A673 (cell line): ENCODE data around the gene TSPYL2.

Experiments
- EZH2 ChIP-seq: fragments of 200-600 bp; sonication (generic); IDR thresholded peaks from 2 replicates; pipeline ENCODE4 v1.6.1; 2017; ENCODE audit warnings: borderline replicate concordance, low read depth, mild to moderate bottlenecking, mixed read lengths, antibody characterized with exemption, low read length; ENCODE audit not compliant: poor library complexity, severe bottlenecking
- TF ChIP-seq, protein P1 (sequence below): fragments of 300-800, 200-600 bp; sonication (generic); conservative IDR thresholded peaks from 2 replicates; pipeline ENCODE4 v1.5.1; 2017; ENCODE audit warnings: low read depth, mild to moderate bottlenecking, antibody characterized with exemption, low read length, moderate library complexity, mixed read lengths

DNA sequence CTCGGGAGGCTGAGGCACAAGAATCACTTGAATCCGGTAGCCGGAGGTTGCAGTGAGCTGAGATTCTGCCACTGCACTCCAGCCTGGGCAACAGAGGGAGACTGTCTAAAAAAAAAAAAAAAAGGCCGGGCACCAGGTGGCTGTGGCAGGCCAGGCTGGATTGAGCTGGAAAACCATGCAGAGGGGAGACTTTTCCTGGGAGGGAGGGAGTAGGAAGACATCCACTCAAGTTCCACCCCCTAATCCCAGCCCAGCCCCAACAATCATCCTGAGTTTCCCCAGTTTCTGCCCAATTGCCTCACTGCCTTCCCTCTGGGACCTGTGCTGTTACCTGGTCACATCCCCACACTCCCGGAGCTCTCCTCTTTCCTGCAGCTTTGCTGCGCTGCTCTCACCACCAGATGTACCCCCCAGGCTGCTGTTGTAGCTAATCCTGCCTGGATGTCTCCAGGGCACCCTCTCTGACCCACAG lies 9.0 kb upstream of the TSPYL2 start:
- TF ChIP-seq, protein P1, sequence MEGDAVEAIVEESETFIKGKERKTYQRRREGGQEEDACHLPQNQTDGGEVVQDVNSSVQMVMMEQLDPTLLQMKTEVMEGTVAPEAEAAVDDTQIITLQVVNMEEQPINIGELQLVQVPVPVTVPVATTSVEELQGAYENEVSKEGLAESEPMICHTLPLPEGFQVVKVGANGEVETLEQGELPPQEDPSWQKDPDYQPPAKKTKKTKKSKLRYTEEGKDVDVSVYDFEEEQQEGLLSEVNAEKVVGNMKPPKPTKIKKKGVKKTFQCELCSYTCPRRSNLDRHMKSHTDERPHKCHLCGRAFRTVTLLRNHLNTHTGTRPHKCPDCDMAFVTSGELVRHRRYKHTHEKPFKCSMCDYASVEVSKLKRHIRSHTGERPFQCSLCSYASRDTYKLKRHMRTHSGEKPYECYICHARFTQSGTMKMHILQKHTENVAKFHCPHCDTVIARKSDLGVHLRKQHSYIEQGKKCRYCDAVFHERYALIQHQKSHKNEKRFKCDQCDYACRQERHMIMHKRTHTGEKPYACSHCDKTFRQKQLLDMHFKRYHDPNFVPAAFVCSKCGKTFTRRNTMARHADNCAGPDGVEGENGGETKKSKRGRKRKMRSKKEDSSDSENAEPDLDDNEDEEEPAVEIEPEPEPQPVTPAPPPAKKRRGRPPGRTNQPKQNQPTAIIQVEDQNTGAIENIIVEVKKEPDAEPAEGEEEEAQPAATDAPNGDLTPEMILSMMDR: no peak
- no peak for TF ChIP-seq EZH2
